Lung (tissue), 12 donors: ENCODE results near the gene MYOM1. TPM values are rescaled to one million over a fixed set of nuclear protein-coding genes. Genes with fewer than 3 reads are reported as not detected.
"Not testable (repeated sequence)": the region's sequence is repeated elsewhere in the genome, so short reads cannot be mapped to it uniquely, and the experiment has no call there.

Experiments used
- ATAC-seq: fragments of 200-7000 bp; cut with Tn5 transposase; one replicate; pipeline ENCODE4 v1.9.1; 2020; ENCODE audit warnings: moderate number of reproducible peaks; ENCODE audit not compliant: insufficient read depth, low FRiP score
- DNase-seq, 3 donors: peaks; one replicate each; pipeline ENCODE4 v3.0.0-alpha.2; 2013 to 2017
- H3K27ac ChIP-seq, 2 donors: one replicate each; pipeline ENCODE4 v1.5.1; 2013; ENCODE audit warnings: mild to moderate bottlenecking in 2 of 2, moderate library complexity in 2 of 2, control low read depth in 1 of 2, inconsistent platforms in 1 of 2, low read depth in 1 of 2, low read length in 1 of 2
- H3K27me3 ChIP-seq, 3 donors: one replicate each; pipeline ENCODE4 v1.5.1; 2013; ENCODE audit warnings: low read length in 2 of 3; ENCODE audit not compliant: control insufficient read depth in 3 of 3, insufficient read depth in 3 of 3
- H3K36me3 ChIP-seq, 4 donors: one replicate each; pipeline ENCODE4 v1.5.1; 2013; ENCODE audit warnings: low read length in 4 of 4, mild to moderate bottlenecking in 1 of 4, moderate library complexity in 1 of 4; ENCODE audit not compliant: control insufficient read depth in 4 of 4, insufficient read depth in 4 of 4
- H3K4me1 ChIP-seq, 5 donors: one replicate each; pipeline ENCODE4 v1.5.1; 2013; ENCODE audit warnings: low read length in 5 of 5, mild to moderate bottlenecking in 2 of 5, moderate library complexity in 1 of 5; ENCODE audit not compliant: control insufficient read depth in 5 of 5, insufficient read depth in 5 of 5
- H3K4me3 ChIP-seq: one replicate; pipeline ENCODE4 v1.5.1; 2013; ENCODE audit warnings: mild to moderate bottlenecking, control low read depth, moderate library complexity
- H3K9ac ChIP-seq, 2 donors: one replicate each; pipeline ENCODE4 v1.5.1; 2013; ENCODE audit warnings: low read length in 2 of 2, control low read depth in 1 of 2; ENCODE audit not compliant: insufficient read depth in 1 of 2
- H3K9me3 ChIP-seq, 4 donors: one replicate each; pipeline ENCODE4 v1.5.1; 2013; ENCODE audit warnings: low read length in 3 of 4, mild to moderate bottlenecking in 1 of 4, moderate library complexity in 1 of 4; ENCODE audit not compliant: control insufficient read depth in 4 of 4, insufficient read depth in 3 of 4
- CTCF ChIP-seq: IDR thresholded peaks from 2 replicates; pipeline ENCODE4 v1.5.1; 2012; ENCODE audit warnings: mild to moderate bottlenecking; ENCODE audit errors: control extremely low read depth, extremely low read depth
- WGBS, 2 donors: extraction: QIAGEN DNeasy Blood & Tissue Kit; methylation state at CpG; one replicate each; pipeline ENCODE4 v1.1.7; 2013; 5-methylcytosine and 5-hydroxymethylcytosine counted together
- polyA plus RNA-seq, 2 donors: library from polyadenylated mRNA; stranded (reverse); fragments of 200-250 nt; gene quantifications; one replicate each; pipeline ENCODE4 v1.2.1, GENCODE V29; 2013
- total RNA-seq, 2 donors: library from RNA; depleted of rRNA in 1 of 2; stranded (reverse); fragments of >200 nt in 1 of 2; gene quantifications; one replicate each; pipeline ENCODE4 v1.2.1, GENCODE V29; 2014 to 2021
- donor health status: control.
- donor health status: control.
- donor health status: Bipolar disorder and iron deficiency.
- donor health status: healthy.
- donor health status: DM: yes; HTN: yes; CAD: no.

The MYOM1 gene
- total and polyA plus RNA-seq, 4 donors = 0.61 to 4.6 (median 1.3) TPM

- no peaks in the 10 kb centered on the region for H3K36me3 ChIP-seq
- 95 to 96% methylated on average over 6 of the region's 6 CpGs for WGBS, 2 donors
- H3K27ac ChIP-seq = peak overlapping the region in 1 of 2 donors; percentile 55
- no peak for TF ChIP-seq CTCF
- no peaks in the 10 kb centered on the region for H3K27me3 ChIP-seq
- H3K9ac ChIP-seq = no peak overlapping the region
- no peak for ATAC-seq
- H3K4me1 ChIP-seq = peaks cover 0 to 12% (median 0%) of the 10 kb centered on the region in 5 donors
- DNase-seq = no peak
- no peak overlapping the region for H3K4me3 ChIP-seq
- no peaks in the 10 kb centered on the region for H3K9me3 ChIP-seq
Measured at GRCh38 chr18:3221496-3221895, 1.7 kb upstream of the MYOM1 start.

DNA sequence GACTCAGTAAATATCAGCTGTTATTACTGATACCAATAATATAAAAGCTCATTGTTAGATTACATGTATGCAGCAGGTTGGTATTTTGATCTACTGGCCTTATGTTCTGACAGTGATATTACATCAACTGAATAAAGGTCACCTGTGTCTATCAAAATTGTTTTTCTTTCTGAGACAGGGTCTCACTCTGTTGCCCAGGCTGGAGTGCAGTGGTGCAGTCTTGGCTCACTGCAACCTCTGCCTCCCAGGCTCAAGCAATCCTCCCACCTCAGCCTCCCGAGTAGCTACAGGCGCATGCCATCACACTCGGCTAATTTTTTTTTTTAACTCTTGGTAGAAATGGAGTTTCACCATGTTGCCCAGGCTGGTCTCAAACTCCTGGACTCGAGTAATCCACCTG, 1.1 kb upstream of the MYOM1 start:
- Histone ChIP-seq H3K27ac (peak overlapping the region in 1 of 2 donors; percentile 55), H3K4me1 (peaks cover 0 to 12% (median 0%) of the 10 kb centered on the region in 5 donors)
- 93% methylated on average over 4 of the region's 4 CpGs for WGBS, 2 donors
- H3K4me3 ChIP-seq, H3K9ac ChIP-seq, ATAC-seq, DNase-seq, H3K27me3 ChIP-seq, H3K9me3 ChIP-seq, H3K36me3 ChIP-seq: not testable (repeated sequence)

DNA sequence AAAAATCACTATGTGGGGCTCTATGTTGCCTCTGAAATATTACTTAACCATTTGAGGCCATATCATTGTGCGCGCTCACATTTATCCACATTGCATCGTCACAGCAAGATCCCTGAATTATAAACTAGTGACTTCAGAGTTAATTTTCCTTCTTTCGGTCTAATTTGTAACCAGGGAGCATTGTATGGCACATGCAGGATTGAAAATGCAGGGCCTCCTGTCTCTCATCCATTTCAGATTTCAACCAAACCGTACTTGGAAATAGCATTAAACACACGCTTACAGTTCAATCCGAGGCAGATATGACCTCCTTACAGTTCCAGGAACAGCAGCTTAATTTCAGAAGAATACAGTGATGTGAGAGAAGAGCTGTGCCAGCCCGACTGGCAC, 532 bp downstream of the MYOM1 start:
- peak in 1 of 3 donors; percentile 58 for DNase-seq
- ATAC-seq = no peak
- 80 to 93% methylated on average over 8 of the region's 8 CpGs for WGBS, 2 donors
- Histone ChIP-seq H3K27me3 (no peaks in the 10 kb centered on the region), H3K4me1 (peaks cover 0 to 12% (median 0%) of the 10 kb centered on the region in 5 donors), H3K9me3 (no peaks in the 10 kb centered on the region), H3K27ac (peak overlapping the region in 1 of 2 donors; percentile 97), H3K9ac (peak overlapping the region in 1 of 2 donors; percentile 67), H3K4me3 (no peak overlapping the region), H3K36me3 (no peaks in the 10 kb centered on the region)
- TF ChIP-seq CTCF = no peak

GRCh38 chr18:3218819-3219218, 949 bp downstream of the MYOM1 start:
- DNase-seq = no peak
- WGBS, 2 donors = 84 to 94% methylated on average over 2 of the region's 2 CpGs

More at GRCh38 chr18:3218819-3219218, 949 bp downstream of the MYOM1 start:
- H3K9me3 ChIP-seq = no peaks in the 10 kb centered on the region
- no peak overlapping the region for H3K9ac ChIP-seq
- no peaks in the 10 kb centered on the region for H3K36me3 ChIP-seq
- peak overlapping the region in 1 of 2 donors; percentile 97 for H3K27ac ChIP-seq
- no peaks in the 10 kb centered on the region for H3K27me3 ChIP-seq
- ATAC-seq = no peak
- no peak overlapping the region for H3K4me3 ChIP-seq
- TF ChIP-seq CTCF = no peak
- peaks cover 0 to 12% (median 0%) of the 10 kb centered on the region in 5 donors for H3K4me1 ChIP-seq
